Activated CD4-positive, alpha-beta T cell treated with anti-CD3 and anti-CD28 coated beads, Interleukin-2, amount 50 U/mL, for 1 hour (primary cell): ENCODE data around the gene ZNF280B.

Source experiments
- DNase-seq: peaks from one replicate; pipeline ENCODE4 v3.0.0-alpha.2; 2020

ZNF280B gene, protein sequence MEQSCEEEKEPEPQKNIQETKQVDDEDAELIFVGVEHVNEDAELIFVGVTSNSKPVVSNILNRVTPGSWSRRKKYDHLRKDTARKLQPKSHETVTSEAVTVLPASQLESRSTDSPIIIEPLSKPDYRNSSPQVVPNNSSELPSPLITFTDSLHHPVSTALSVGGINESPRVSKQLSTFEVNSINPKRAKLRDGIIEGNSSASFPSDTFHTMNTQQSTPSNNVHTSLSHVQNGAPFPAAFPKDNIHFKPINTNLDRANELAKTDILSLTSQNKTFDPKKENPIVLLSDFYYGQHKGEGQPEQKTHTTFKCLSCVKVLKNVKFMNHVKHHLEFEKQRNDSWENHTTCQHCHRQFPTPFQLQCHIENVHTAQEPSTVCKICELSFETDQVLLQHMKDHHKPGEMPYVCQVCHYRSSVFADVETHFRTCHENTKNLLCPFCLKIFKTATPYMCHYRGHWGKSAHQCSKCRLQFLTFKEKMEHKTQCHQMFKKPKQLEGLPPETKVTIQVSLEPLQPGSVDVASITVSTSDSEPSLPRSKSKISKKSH

DNA sequence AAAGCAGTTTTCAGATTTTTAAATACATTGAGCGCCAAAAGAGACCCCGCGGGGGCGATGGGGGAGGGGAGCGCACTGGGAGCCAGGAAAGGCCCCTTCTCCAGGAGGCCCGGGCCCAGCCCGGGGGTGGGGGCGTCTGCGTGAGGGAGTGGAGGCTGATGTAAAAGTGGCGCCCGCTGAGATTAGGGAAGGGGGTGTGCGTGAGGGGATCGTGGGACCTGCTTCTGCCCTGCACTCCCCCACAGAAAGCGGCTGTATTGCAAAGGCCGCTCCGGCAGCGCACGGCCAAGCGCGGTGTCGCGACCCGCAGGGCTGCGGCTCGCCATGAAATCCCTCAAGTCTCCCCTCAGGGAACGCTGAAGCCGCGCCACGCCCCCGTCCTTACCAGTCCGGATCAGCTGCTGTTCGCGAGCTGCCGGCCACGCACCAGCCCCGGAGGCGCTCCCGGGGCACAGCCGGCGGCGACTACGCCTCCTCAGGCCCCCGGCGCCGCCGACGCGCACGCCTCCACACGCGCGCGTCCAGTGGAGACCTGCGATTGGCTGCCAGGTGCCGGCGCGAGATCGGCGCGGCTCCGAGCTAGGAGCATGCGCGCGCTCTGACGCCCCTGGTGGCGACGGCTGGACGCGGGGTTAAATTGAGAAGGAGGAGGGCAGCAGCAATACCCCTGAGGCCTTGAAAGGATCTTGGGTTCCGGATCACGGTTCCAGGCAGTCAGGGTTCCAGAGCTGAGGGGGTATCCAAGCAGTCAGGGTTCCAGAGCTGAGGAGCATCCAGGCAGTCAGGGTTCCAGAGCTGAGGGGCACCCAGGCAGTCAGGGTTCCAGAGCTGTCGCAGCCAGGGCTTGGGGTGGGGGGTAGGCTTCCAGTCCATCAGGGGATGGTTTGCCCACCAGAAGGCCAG, at the start of gene ZNF280B:
TSS of gene ZNF280B (minus strand) at position 469 of the 903 bp plus-strand sequence. CDS start 19,344 bp downstream, outside the sequence.
- peak; percentile 79 for DNase-seq

DNA sequence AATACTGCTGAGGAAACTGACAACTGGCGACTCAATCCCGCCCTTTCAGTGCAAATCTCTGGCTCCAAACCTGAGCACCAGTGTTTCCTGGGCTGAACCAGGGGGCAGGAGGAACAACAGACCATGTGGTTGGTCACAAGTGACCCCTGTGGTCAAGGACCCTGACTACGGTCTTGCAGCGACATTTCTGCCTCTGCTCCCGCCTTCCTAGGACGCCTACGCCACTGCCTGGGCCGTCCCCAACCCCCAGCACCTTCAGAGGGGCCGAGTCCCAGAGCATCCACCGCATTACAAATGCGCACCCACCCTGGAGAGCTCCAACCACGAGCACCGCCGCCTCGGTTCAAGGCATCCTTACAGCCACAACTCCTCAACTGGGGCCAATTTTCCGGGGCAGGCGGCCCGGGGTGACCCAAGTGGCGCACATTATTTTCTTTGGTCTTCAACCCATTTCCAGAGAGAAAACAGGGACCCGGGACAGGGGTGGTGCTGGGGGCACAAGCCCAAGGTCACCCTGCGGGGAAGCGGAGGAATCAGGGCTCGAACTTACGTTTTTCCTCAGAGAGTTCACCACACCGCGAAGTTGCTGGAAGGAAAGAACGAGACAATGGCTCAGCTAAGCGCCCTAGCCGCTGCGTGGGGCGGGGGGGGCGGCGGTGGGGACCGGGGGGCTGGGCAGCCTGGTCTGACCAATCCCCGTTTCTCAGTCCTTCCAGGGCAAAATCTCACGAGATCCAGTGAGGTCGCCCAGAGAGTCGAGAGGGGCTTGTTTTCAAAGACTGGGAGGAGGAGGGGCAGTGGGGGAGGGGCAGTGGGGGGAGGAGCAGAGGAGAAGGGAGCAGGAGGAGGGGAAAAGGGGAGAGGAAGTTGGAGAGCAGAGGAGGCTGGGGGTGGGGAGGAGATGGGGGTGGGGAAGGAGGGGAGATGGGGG, 48.7 kb upstream of the ZNF280B start:
- no peak for DNase-seq

DNA sequence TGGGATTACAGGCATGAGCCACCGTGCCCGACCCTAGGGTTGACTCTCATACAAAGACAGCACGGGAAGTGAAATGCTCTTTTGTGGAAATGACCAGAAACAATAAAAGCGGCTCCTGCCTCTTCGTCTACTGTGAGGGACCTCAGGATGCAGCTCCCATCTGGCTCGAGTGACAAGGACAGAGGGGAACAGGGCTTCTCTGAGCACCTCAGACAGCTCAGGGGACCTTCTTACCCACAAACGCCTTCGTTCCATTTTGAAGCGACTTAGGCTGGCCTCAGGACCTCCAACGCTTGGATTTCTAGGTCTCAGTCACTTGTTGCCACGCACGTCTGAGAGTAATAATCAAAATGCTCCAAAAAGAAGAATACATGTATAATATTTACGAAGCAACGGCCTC, 48.0 kb upstream of the ZNF280B start:
- no peak for DNase-seq

DNA sequence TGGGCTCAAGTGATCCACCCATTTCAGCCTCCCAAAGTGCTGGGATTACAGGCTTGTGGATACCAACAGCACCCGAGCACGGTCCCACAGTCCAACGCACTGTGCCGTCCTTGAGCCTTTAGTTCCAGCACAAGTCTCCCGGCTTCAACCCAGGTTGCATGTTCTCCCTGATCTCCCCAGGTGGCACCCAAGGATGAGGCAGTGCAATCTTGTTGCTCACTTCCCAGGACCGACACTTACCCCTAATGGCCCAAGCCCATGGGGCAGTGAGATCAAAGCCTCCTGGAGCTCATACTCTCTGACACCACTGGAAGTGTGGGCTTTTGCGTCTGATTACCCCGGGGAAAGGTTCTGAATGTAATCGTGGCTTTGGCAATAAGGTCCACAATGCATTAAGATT, 47.1 kb upstream of the ZNF280B start:
- DNase-seq: no peak

DNA sequence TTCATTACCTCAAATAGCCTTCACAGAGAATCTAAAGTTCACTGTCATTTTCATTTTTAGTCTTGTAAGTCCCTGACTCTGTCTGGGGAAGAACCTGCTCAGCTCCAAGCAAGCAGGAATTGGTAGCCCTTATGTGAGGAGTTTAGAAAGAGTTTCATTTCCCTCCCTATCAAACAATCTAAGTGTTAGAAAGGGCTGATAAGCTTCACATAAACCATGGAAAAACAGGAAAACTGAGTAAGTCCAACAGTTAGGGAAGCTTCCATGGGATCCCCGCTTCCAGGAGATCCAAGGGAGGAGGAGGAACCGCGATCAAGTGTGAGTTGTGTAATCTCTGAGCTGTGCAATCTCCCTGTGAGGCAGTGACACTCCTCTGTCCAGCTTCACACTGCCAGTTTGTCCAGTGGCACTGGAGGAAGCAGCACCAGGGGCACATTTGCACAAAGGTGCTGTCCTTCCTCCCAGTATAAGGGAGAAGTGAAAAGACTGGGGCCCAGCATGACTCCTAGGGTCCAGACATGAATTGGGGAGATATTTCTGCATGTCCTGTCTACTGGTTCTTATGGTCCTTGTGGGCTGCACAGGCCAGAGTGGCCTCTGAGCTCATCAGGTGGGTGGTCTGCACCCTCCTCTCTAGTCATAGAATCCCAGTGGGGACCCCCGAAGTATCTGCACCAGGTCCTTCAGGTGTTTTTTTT, 46.2 kb upstream of the ZNF280B start:
- no peak for DNase-seq

DNA sequence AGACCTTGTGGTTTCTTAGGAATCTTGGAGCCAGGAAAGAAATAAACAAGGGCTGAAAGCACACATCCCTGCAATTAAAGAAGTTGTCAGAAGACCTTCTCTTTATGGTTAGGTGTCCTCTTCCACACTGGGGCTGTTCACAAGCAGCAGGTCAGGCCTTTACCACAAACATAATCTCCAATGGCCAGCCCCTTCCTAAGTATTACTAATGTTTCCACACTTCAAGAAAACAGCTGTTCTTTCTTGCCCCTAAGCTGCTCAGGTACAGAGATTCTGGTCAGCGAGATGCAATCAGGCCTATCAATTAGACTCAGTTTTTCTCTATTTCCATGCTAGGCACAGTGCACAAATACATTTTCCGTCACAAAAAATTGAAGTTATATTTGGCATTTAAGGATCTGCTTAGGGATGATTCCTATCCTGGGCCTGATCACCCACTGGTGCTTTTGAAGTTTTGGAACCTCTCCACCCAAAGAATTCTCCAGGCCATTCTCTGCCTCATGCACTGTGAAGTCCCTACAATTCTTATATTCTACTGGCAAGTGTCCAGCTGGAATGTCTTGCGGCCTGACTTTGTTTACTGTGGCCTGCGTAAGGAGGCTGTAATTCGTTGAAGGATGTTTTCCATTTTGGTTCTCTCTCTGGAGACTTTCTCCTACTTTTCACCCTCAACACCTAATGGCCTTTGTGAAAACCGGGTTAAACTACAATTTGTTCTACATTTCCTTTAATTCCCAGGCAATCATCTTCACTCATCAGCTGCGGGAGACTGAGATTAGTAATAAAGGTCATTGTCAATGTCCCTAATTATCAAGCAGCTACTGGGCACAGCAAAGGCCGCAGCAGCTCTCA, 45.4 kb upstream of the ZNF280B start:
- DNase-seq: no peak

DNA sequence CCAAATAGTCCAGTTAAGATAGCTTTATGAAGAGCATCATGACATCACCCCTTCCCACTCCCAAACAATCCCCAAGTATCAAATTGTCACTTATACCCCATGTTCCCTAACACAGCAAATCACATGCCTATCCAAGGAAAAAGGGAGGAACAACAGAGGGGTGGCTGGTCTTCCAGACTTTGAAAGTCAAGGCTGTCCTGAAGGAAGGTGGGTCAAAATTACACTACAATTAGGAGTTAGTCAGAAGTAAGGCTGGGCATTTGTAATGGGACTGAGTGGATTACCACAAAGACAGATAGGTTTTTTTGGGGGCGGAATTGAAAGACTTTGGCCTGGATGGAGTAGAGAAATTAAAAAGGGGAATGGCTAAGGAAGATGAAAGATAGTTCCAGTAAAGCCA, 44.6 kb upstream of the ZNF280B start:
- no peak for DNase-seq

DNA sequence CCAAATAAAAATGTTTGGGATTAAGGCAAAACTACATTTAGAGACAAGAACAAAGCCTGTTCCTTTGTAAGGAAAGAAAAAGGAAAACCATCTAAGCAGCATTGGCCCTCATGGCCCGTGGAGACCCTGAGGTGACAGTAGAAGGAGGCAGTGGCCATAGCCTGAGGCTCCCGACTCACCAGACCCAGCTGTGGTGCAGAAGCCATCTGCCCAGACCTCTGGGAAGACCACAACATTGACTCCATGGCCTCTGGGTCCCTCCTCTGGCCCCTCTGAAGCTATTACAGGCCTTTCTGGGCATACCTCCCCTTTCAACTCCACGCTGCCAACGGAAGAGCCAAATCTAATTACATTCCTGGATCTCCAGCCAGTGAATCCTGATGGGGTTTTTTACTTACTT, 44.1 kb upstream of the ZNF280B start:
- DNase-seq: no peak

DNA sequence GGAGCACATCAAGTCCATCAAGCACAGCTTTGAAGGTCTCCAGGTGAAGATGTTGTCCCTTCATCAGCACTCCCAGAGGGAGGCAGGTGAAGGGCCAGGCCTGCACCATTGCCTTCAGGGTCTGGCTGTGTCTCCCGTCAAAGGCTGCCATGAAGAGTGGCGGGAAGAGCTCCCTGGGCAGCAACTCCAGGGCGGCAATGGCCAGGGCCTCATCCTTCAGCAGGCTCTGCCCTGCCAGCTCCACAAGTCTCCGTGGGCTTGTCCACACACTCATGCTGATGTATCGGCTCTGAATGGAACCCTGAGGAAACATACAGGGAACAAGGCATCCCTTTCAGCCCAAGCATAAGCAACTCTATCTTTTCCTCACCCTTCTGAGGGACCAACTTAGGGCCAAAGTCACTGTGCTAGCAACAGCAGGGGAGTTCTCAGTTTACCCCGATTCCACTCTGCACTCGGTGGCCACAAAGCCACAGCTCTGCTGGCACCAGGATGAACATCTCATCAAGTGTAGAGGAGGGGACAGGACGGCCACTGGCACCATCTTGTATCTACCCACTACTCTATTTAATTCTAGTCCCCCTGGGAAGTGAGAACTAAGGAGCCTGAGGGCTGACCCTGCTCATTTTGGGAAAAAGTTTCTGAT, 42.4 kb upstream of the ZNF280B start:
- DNase-seq: no peak

DNA sequence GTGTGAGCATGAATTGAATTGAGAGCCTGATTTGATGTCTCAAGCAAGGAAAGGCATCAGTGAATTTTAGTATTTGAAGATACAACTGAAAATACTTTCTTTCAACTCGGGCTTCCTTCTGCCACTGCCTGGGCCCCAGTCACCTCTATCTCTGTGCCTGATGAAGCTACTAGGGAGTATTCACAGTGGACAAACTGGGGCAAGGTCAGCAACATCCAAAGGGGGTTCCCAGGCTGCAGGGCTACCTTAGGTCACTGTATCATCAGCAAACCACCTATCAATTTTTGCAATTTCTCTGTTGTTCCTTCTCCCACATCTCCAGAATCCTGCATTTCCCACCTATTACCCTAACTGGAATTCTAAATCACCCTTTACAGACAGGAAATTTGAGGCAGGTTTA, 40.4 kb upstream of the ZNF280B start:
- DNase-seq: no peak

DNA sequence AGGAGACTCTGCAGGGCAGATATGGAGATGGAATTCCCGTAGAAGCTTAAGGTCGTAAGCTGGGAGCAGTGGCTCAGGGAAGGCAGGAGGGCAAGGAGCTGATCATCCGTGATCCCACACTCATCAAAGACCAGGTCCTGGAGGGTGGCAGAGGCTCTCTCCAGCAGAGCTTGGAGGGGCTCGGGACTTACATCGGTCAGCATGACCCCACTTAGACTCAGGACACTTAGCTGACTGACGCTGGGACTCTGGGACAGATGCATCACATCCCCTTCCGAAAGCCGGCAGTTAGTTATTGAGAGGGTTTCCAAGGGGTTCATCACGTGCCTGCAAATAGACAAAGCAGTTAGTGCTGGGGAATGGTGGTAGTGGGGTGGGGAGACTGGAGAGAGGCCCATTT, 39.8 kb upstream of the ZNF280B start:
- no peak for DNase-seq

DNA sequence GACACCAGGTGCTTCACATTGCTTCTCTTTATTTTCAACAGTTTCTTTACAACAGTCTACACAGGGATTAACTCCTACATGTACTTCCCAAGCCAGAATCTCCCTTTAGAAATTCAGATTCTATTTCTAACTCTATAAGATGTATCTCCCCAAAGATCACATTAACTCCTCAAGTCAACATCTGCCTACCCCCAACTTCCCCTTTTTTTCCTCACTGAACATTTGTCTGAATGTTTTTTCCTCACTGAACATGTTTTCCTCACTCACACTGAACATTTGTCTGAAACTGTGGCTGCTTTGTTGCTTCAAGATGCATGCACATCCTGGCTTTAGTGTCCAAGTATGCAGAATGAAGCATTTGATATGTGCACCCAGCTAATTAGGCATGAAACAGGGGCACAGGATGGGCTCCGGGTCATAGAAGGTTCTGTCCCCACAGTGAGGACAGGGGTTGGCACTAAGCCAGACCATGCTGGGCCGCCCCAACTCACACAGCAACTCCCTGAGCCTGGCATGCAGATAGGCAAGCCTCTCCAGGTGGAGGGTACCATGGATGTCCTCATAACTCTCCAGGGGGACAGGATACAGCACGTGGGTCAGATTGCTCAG, 39.3 kb upstream of the ZNF280B start:
- DNase-seq: no peak

DNA sequence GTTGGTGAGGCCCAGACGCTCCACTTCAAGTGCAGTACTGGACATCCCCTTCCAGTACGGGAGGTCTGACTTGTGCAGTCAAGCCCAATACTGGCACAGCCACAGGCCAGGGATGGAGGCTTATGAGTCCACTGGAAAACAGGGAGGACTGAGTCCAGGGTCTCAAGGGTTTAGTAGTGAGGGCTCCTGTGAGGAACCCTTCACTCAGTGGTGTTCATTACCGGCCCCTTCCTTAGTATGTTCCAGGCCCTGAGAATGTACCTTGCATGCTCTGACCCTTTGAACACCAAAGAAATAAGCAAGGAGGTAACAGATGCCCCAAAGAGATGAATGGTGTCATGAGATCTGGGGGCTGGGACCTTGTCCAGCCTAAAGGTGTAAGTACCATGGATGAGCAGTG, 38.7 kb upstream of the ZNF280B start:
- no peak for DNase-seq

DNA sequence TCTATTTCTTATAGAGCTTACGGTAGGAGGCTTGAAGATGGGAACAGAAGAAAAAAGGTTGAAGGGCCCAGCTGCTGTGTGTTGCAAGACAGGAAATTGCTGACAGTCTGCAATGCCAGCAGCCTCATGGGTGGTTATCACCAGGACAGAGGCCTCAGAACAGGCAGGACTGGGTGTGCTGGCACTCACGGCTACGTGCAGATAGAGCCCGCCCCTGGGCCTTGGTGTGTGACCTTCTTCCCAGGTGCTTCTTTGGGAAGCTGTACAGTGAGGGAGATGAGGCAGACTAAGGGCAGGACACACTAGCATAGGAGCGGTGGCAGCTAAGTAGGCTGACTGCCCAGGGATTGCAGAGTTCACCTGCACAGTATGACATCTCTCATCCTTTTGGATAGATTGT, 37.9 kb upstream of the ZNF280B start:
- DNase-seq: no peak

DNA sequence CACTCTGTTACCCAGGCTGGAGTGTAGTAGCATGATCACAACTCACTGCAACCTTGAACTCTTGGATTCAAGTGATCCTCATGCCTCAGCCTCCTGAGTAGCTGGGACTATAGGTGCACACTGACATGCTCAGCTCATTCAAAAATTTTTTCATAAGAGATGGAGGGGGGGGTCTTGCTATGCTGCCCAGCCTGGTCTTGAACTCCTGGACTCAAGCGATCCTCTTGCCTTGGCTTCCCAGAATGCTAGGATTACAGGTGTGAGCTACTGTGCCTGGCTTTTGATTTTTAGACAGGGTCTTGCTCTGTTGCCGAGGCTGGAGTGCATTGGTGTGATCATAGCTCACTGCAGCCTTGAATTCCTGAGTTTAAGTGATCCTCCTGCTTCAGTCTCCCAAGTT, 36.5 kb upstream of the ZNF280B start:
- DNase-seq: no peak

DNA sequence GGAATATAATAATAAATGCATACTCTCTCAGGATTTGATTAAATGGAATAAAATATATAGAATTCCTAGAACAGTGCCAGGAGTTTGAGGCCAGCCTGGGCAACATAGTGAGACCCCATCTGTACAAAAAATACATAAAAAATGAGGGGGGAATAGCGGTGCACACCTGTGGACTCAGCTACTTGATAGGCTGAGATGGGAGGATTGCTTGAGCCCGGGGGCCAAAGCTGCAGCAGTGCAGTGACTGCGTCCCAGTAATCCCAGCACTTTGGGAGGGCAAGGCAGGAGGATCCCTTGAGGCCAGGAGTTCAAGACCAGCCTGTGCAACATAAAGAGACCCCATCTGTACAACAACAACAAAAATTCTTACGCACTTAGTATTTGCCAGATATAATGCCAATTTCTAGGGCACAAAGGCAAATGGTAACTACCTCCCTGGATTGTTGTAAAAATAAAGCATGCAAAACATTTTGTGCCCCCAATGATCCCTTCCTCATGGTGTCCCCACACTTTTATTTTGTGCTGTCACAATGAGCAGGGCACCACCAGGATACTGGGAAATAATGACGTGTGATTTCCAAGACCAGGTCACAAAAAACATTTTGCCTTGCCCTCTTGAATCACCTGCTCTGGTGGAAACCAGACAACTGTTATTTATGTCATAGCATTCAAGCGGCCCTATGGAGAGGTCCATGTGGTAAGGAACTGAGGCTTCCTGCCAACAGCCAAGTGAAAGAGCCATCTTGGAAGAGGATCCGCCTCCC, 29.9 kb upstream of the ZNF280B start:
- DNase-seq: no peak

DNA sequence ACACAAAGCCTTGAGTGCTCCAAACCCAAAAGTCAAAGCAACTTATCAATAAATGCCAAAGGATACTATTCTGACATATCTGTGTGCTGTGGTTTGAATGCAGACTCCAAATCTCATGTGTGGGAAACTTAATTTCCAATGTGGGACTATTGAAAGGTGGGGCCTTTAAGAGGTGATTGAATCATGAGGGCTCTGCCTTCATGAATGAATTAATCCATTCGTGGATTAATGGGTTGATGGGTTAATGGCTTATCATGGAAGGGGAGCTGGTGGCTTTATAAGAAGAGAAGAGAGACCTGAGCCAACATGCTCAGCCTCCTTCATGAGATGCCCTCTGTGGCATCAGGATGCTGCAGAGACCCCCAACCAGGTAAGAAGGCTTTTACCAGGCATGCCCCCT, 28.4 kb upstream of the ZNF280B start:
- no peak for DNase-seq

DNA sequence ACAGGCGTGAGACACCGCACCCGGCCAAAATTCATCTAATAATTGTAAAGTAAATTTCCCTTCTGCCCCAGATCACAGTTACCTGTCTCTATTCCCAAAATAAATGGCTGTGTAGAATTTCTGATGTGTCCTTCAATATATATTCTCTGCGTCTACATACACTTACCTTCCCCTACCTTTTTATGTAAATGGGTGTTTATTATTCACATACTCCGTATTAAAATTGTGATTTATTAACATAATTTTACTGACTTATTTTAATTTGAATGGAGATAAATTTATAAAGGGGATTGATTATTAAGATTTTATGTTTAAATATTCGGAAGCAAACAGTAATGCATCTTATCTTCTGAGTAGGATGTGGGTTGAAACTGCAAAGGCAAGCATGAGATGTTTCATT, 28.0 kb upstream of the ZNF280B start:
- DNase-seq: no peak

DNA sequence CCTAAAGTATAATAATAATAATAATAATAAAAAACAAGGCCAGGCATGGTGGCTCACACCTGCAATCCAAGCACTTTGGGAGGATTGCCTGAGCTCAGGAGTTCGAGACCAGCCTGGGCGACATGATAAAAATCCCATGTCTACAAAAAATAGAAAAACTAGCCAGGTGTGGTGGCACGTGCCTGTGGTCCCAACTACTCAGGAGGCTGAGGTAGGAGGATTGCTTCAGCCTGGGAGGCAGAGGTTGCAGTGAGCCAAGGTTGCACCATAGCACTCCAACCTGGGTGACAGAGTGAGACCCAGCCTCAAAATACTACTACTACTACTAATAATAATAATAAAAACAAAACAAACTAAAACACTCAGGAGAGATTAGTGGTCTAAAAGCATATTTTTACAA, 27.1 kb upstream of the ZNF280B start:
- no peak for DNase-seq
